ENCODE measurements around the gene SLIT3. TPM values are rescaled to one million over a fixed set of nuclear protein-coding genes. Genes with fewer than 3 reads are reported as not detected.

SLIT3 gene
- total and polyA plus RNA-seq, 4 donors, result 4.6 to 48.5 (median 19.8) TPM

- no peak overlapping the region for H3K4me3 ChIP-seq
- H3K9ac ChIP-seq (ENCODE audit: insufficient read depth in 1 of 2, low read length in 2 of 2), result no peak overlapping the region
- peaks cover 0 to 2% (median 0%) of the 10 kb centered on the region in 5 donors for H3K4me1 ChIP-seq (ENCODE audit: control insufficient read depth in 5 of 5, insufficient read depth in 5 of 5, low read length in 5 of 5)
- H3K9me3 ChIP-seq (ENCODE audit: control insufficient read depth in 4 of 4, insufficient read depth in 3 of 4, low read length in 3 of 4), result no peaks in the 10 kb centered on the region
- no peak for TF ChIP-seq CTCF (IDR thresholded peaks at IDR 0.05; ENCODE audit: control extremely low read depth, extremely low read depth)
- 82 to 91% methylated on average over 1 of the region's 1 CpG for WGBS, 2 donors
- no peak for DNase-seq
- no peaks in the 10 kb centered on the region for H3K36me3 ChIP-seq (ENCODE audit: control insufficient read depth in 4 of 4, insufficient read depth in 4 of 4, low read length in 4 of 4)
- ATAC-seq (ENCODE audit: insufficient read depth, low FRiP score), result no peak
- H3K27me3 ChIP-seq (ENCODE audit: control insufficient read depth in 3 of 3, insufficient read depth in 3 of 3, low read length in 2 of 3), result no peaks in the 10 kb centered on the region
- no peak overlapping the region for H3K27ac ChIP-seq (ENCODE audit: low read depth in 1 of 2, low read length in 1 of 2)
Measured at GRCh38 chr5:169095976-169096375, 205.0 kb downstream of the SLIT3 start.

GRCh38 chr5:169095410-169095960, 205.5 kb downstream of the SLIT3 start:
- 82 to 84% methylated on average over 4 of the region's 4 CpGs for WGBS, 2 donors
- H3K27me3 ChIP-seq (ENCODE audit: control insufficient read depth in 3 of 3, insufficient read depth in 3 of 3, low read length in 2 of 3), result no peaks in the 10 kb centered on the region
- ATAC-seq (ENCODE audit: insufficient read depth, low FRiP score) (no peak), DNase-seq (no peak)
- peaks cover 0 to 2% (median 0%) of the 10 kb centered on the region in 5 donors for H3K4me1 ChIP-seq (ENCODE audit: control insufficient read depth in 5 of 5, insufficient read depth in 5 of 5, low read length in 5 of 5)
- H3K9ac ChIP-seq (ENCODE audit: insufficient read depth in 1 of 2, low read length in 2 of 2), result no peak overlapping the region
- no peak for TF ChIP-seq CTCF (IDR thresholded peaks at IDR 0.05; ENCODE audit: control extremely low read depth, extremely low read depth)
- H3K27ac ChIP-seq (ENCODE audit: low read depth in 1 of 2, low read length in 1 of 2), result no peak overlapping the region
- H3K9me3 ChIP-seq (ENCODE audit: control insufficient read depth in 4 of 4, insufficient read depth in 3 of 4, low read length in 3 of 4), result peaks cover 0 to 4% (median 0%) of the 10 kb centered on the region in 4 donors
- H3K4me3 ChIP-seq, result no peak overlapping the region
- H3K36me3 ChIP-seq (ENCODE audit: control insufficient read depth in 4 of 4, insufficient read depth in 4 of 4, low read length in 4 of 4), result peaks cover 0 to 5% (median 0%) of the 10 kb centered on the region in 4 donors

GRCh38 chr5:169094586-169095409, 206.1 kb downstream of the SLIT3 start:
- TF ChIP-seq CTCF (IDR thresholded peaks at IDR 0.05; ENCODE audit: control extremely low read depth, extremely low read depth), result no peak
- Histone ChIP-seq H3K27me3 (ENCODE audit: control insufficient read depth in 3 of 3, insufficient read depth in 3 of 3, low read length in 2 of 3) (no peaks in the 10 kb centered on the region), H3K36me3 (ENCODE audit: control insufficient read depth in 4 of 4, insufficient read depth in 4 of 4, low read length in 4 of 4) (peaks cover 0 to 5% (median 0%) of the 10 kb centered on the region in 4 donors), H3K4me1 (ENCODE audit: control insufficient read depth in 5 of 5, insufficient read depth in 5 of 5, low read length in 5 of 5) (peaks cover 0 to 2% (median 0%) of the 10 kb centered on the region in 5 donors), H3K27ac (ENCODE audit: low read depth in 1 of 2, low read length in 1 of 2) (no peak overlapping the region), H3K9me3 (ENCODE audit: control insufficient read depth in 4 of 4, insufficient read depth in 3 of 4, low read length in 3 of 4) (peaks cover 0 to 10% (median 0%) of the 10 kb centered on the region in 4 donors), H3K4me3 (no peak overlapping the region), H3K9ac (ENCODE audit: insufficient read depth in 1 of 2, low read length in 2 of 2) (no peak overlapping the region)
- 75 to 79% methylated on average over 7 of the region's 7 CpGs for WGBS, 2 donors
- DNase-seq, result no peak
- ATAC-seq (ENCODE audit: insufficient read depth, low FRiP score), result no peak
